Activated effector memory CD4-positive, alpha-beta T cell treated with anti-CD3 and anti-CD28 coated beads, Interleukin-2, amount 50 U/mL, for 16 hours (primary cell): ENCODE results near the gene OR2H1.

Experiments used
- DNase-seq: peaks from one replicate; pipeline ENCODE4 v3.0.0-alpha.2; 2020

Gene OR2H1

DNA sequence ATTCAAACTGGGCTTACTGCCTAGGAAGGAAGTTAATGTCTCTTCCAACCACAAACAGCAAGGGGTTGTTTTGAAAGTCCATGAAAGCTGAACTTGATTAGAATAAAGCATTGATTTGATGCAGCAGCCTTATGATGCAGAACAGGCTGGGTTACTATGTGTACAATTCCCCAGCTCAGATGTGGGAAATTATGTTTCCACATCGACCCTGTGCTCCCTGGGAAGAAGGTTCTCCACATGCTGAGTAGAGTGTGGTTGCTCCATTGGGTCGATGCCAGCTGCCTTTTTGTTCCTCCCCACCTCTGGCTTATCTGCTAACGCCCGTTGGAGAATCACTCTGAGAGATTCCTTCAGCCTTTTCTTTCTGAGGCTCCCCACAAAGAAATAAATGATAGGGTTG, 29.6 kb downstream of the OR2H1 start:
- no peak for DNase-seq

DNA sequence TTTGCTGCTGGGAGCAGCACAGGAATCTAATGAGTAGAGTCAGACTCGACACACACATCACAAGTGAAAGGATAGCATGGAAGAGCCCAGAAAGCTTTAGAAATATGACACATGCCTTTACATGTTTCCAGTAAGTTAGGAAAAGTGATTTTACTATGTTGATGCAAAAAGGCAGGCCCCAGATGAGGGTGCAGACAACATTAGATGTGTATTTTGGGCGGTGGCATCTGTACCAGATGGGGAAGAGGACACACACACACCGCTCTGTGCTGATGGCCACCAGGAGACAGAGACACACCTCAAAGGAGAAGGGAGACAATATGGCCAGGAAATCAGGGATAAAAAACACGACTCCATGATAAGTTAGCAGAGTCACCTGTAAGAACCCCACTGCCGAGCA, 30.2 kb downstream of the OR2H1 start:
- DNase-seq: no peak

DNA sequence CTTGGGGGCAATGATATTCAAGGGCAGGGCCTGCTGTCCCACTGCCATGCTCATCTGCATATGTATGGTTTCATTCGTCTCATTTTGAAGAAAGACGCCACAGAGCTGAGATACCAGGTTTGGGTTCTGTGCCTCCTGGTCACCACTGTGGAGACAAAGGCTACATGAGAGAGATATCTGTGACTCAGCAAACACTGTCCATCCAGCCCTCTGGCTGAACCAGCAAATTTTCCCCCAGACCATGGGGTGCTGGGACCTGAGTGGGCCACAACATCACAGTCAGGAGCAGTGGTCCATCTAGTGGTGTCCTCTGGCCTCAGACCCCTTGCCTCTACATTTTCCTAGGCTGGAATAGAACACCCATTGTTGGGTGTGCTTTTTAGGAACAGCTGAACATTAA, 30.7 kb downstream of the OR2H1 start, which contains the start of gene MAS1L:
Gene MAS1L, minus strand, starts transcription at position 297 of the 400 bp plus-strand sequence. Its CDS starts 54 bp downstream, at position 243.
- DNase-seq: no peak

DNA sequence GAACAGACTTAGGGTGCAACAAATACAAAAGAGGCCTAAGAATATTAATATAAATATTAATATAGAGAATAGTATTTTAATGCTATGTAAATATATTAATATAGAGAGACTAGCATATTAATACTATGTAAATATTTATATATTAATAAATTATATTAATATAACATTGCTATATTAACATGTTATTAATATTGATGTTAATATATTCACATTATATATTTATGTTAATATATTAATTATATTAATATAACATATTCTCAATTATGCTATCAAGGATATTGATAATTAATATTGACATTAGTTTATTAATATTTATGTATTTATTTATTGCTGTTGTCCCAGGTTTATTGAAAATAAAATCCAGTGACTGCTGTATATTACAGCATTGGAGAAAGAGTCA, 31.9 kb downstream of the OR2H1 start:
- DNase-seq: no peak

GRCh38 chr6:29489286-29489685, 32.3 kb downstream of the OR2H1 start:
- DNase-seq: no peak

DNA sequence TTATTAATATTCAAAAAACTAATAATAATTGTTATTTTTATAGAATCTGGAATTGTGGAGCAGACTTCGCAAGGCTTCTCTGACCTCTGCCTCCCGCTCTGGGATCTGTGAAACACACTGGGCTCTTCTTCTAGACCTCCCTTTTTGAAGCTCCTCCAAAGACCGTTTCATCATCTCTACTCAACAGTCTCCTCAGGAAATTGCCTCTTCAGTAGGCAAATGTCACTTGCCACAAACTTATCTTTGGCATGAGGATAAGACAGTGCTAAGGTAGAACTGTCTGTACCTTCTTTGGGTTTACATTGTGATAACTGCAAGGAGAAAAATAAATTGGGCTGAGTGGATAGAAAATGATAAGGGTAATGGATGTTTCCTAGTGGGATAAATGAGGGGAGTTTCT, 33.1 kb downstream of the OR2H1 start:
- no peak for DNase-seq

GRCh38 chr6:29490552-29490951, 33.6 kb downstream of the OR2H1 start:
- DNase-seq: no peak

DNA sequence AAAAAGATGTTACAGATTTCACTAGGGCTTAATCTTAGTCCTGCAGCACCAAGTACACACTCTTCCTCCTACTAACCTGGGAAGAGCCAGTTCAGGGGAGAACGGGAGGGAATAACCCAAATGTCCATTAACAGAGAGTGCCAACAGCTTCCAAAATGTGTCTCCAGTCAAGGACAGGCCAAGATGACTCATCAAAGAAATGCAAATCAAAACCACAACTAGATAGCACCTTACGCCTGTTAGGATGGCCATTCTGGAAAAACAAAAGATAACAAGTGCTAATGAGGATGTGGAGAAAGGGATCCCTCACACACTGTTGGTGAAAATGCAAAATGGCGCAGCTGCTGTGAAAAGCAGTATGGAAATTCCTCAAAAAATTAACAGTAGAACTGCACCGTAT, 34.6 kb downstream of the OR2H1 start:
- DNase-seq: no peak

DNA sequence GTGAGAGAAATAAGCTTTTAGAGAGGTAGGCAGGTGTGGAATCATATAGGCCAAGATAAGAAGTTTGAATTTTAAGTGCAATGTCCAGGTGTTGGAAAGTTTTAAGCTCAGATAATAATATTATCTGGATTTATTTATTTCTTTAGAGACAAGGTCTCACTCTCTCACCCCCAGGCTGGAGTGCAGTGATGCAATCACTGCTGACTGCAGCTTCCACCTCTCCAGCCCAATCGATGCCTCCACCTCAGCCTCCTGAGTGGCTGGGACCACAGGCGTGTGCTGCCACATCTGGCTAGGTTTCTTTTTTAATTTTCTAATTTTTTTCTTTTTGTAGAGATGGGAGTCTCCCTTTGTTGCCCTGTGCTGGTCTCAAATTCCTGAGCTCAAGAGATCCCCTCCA, 36.3 kb downstream of the OR2H1 start:
- DNase-seq: no peak

GRCh38 chr6:29494131-29494530, 37.2 kb downstream of the OR2H1 start:
- no peak for DNase-seq

DNA sequence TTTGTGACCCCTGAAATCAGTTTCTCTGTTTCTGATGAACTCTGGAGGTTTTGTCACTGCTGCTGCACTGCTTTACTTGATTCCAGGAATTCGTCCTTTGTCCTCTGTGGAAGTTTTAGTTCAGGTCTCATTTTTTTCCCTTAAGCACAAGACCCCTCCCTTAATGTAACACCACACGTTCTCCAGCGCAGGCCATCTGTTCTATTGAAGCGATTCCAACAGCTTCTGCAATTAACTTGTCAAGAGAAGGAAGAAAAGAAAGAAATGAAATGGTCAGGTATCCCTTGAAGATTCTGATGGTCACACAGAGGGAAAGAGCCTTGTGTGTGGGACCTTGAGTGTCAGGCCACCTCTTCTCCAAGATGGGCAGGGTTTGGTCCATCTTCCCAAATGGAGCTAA, 38.6 kb downstream of the OR2H1 start:
- no peak for DNase-seq

DNA sequence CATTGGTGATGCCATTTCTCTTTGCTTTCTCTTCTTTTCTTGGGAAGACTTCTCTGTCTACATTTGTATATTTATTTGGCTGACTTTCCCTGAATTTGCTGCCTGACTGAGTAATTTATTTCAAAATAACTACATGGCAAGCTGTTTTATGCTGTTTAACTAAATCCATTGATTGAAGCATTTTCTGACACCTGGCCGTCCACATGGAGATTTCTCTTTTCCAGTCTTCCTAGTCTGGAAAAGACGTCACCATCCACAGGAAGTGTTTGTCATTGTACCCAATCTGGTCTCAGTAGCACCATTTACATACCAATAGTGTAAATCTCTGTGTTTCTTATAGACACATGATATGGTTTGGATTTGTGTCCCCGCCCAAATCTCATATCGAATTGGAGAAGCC, 40.0 kb downstream of the OR2H1 start:
- DNase-seq: no peak

DNA sequence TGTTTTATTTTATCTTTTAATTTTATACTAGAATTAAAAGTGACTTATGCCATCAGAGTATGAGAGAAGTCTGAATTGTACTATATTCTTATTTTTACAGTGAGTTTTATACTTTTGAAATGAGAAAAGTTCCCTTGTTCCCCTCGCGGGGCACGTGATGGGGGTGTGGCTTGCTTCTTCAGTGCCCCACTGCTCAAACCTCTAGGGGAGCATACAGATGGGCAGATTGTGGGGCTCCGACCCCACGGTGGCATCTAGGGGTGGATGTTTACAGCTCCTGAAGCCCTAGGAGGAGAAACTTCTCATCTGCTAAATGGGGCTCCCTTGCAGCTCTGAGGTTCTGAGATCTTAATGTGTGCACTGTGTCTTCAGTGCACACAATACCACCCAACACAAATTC, 42.7 kb downstream of the OR2H1 start:
- no peak for DNase-seq

DNA sequence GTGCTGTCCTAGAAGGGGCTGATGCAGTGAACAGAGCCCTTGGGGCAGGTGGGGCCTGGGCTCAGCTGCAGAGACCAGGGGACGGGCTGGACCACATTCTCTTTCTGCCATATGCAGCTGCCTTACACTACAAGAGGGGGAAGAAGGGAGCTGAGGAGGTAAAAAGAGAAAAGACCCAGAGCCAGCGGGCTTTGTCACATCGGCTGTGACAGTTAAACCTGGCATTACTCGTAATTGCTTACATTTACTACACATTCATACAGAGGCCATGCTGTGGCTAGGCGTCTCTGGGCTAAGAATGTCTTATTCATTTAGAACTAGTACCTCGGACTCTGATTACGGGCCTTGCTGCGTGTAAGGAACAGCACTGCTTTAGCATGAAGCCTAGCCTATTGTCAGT, 43.6 kb downstream of the OR2H1 start:
- no peak for DNase-seq

- no peak for DNase-seq
Observed at GRCh38 chr6:29501106-29501505, 44.2 kb downstream of the OR2H1 start.

DNA sequence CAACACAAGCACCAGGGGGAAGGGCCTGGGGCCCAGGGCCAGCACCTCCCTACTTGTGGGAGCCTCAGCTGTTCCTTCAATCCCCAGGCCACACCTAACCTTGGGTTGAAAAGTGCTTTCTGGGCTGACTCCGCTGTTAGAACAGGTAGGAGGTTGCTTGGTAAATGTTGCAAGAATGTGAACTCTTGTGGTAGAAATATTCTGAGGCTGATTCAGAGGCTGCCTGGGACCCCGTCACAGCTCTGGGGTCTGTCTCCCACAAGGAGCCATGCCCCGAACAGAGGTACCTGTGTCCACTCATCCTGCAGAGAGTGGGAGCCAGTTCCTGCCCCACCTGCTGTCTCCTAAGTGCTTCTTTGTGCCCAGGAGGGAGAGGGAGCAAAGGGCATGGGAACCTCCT, 45.2 kb downstream of the OR2H1 start:
- DNase-seq: no peak

DNA sequence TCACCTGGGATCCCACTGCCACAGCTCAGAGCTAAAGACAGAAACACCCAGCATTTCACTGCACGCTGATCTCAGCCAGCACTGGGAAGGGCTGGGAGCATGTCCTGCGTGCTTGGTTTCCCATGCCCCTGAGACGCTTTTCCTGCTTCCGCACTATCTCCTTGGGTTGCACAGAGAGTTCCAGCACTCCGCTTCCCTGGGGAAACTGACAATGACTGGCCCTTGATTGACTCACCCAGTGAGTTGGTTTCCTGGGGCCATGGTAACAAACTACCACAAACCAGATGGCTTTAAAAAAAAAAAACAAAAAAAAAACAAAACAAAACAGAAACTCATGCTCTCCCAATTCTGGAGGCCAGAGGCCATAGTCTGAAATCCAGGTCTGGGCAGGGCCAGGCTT, 45.6 kb downstream of the OR2H1 start:
- DNase-seq: no peak

DNA sequence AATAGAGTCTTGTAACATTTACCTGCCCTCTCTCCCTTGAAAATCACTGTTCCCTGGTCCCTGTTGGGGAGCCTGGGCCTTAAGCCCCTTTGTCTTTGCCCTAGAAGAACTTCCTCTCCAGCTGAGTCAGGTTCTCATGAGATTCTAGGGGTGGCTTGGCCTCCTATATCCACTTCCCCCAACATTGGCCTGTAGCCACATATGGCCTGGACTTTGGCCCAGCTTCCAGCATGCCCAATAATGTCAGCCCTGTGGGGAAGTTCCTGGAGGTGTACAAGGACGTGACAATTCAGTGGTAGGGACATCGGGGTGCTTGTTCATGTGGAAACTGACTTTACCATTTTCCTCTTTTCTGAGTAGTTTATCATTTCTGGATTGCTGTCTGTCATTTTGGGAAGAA, 48.0 kb downstream of the OR2H1 start:
- DNase-seq: no peak

GRCh38 chr6:29505808-29506207, 48.9 kb downstream of the OR2H1 start:
- DNase-seq: no peak

DNA sequence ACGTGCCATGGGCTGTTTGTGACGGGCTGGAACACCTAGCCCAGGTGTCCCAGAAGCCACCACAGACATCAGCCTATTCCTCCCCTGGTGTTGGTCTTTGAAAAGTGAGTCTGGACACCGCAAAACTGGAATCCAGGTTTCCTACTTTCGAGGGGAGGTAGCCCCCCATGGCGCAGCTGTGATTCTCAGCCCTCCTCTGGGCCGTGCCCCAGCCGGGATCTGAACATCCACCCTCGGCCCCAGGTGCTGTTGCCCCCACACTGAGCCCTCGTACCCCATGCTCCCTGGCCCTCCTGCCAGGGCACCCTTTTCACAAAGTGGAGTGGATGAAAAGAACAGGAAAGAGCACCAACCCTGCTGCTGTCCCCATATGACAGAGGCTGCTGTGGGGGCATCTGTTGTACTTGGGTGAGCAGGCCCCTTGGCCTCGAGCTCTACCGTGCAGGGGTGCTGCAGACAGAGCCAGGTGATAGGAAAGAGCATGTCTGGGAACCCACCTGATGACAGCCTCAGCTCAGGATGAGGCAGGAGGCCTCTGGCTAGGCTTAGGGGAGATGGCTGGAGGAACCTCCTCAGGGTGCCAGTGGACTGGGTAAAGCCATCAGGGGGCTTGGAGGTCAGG, 49.6 kb downstream of the OR2H1 start:
- DNase-seq: no peak

GRCh38 chr6:29507319-29507718, 50.4 kb downstream of the OR2H1 start:
- no peak for DNase-seq

- DNase-seq: no peak
Observed at GRCh38 chr6:29509239-29509638, 52.3 kb downstream of the OR2H1 start.

DNA sequence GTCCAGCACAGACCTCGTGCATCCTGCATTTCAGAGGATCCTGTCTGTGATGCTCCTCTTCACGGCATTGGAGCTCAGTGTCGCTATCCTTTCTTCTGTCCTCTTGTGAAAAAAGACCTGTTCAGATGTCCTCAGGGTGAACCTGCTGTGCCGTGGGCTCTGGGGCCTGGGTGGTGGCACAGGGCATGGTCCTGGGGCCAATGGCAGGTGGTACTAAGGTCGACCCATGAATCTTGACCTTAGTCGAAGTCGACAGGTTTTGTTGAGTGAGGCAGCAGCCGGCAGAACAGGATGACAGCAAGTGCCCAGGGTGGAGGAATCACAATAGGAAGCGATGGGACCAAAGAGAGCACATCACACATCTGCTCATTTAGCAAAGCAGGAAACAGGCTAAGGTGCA, 52.8 kb downstream of the OR2H1 start:
- no peak for DNase-seq

- no peak for DNase-seq
Observed at GRCh38 chr6:29510202-29510601, 53.2 kb downstream of the OR2H1 start.

DNA sequence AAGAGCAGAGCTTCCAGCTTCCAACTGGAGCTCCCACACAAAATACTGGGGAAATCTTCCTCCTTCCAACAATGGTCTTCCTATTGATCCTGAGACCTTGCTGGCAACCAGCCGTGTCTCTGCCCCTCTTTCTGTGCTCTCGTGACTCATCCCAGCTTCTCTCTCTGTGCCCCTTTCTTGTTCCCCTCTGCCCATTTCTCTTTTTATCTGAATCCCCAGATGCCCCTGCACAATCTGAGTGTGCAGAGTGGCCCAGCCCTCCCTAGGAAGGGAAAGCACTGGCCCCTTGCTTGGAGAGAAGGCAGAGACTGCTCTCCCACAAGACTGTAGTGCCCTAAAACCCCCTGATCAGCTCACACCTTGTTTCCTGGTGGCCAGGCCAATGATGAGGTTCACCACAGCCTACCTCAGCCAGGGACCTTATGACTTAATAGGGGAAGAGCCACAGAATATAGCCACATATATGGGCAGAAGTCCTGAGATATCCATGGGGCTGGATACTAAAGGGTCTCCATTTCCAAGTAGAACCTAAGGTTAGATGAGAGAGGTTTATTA, 53.9 kb downstream of the OR2H1 start:
- no peak for DNase-seq
